Lung (tissue), 12 donors: ENCODE data around the gene E2F4. TPM values are rescaled to one million over a fixed set of nuclear protein-coding genes. Genes with fewer than 3 reads are reported as not detected.

Experiments
- ATAC-seq: fragments of 200-7000 bp; cut with Tn5 transposase; one replicate; pipeline ENCODE4 v1.9.1; 2020; ENCODE audit warnings: moderate number of reproducible peaks; ENCODE audit not compliant: insufficient read depth, low FRiP score
- DNase-seq, 3 donors: peaks; one replicate each; pipeline ENCODE4 v3.0.0-alpha.2; 2013 to 2017
- H3K27ac ChIP-seq, 2 donors: one replicate each; pipeline ENCODE4 v1.5.1; 2013; ENCODE audit warnings: mild to moderate bottlenecking in 2 of 2, moderate library complexity in 2 of 2, control low read depth in 1 of 2, inconsistent platforms in 1 of 2, low read depth in 1 of 2, low read length in 1 of 2
- H3K27me3 ChIP-seq, 3 donors: one replicate each; pipeline ENCODE4 v1.5.1; 2013; ENCODE audit warnings: low read length in 2 of 3; ENCODE audit not compliant: control insufficient read depth in 3 of 3, insufficient read depth in 3 of 3
- H3K36me3 ChIP-seq, 4 donors: one replicate each; pipeline ENCODE4 v1.5.1; 2013; ENCODE audit warnings: low read length in 4 of 4, mild to moderate bottlenecking in 1 of 4, moderate library complexity in 1 of 4; ENCODE audit not compliant: control insufficient read depth in 4 of 4, insufficient read depth in 4 of 4
- H3K4me1 ChIP-seq, 5 donors: one replicate each; pipeline ENCODE4 v1.5.1; 2013; ENCODE audit warnings: low read length in 5 of 5, mild to moderate bottlenecking in 2 of 5, moderate library complexity in 1 of 5; ENCODE audit not compliant: control insufficient read depth in 5 of 5, insufficient read depth in 5 of 5
- H3K4me3 ChIP-seq: one replicate; pipeline ENCODE4 v1.5.1; 2013; ENCODE audit warnings: mild to moderate bottlenecking, control low read depth, moderate library complexity
- H3K9ac ChIP-seq, 2 donors: one replicate each; pipeline ENCODE4 v1.5.1; 2013; ENCODE audit warnings: low read length in 2 of 2, control low read depth in 1 of 2; ENCODE audit not compliant: insufficient read depth in 1 of 2
- H3K9me3 ChIP-seq, 4 donors: one replicate each; pipeline ENCODE4 v1.5.1; 2013; ENCODE audit warnings: low read length in 3 of 4, mild to moderate bottlenecking in 1 of 4, moderate library complexity in 1 of 4; ENCODE audit not compliant: control insufficient read depth in 4 of 4, insufficient read depth in 3 of 4
- WGBS, 2 donors: extraction: QIAGEN DNeasy Blood & Tissue Kit; methylation state at CpG; one replicate each; pipeline ENCODE4 v1.1.7; 2013; 5-methylcytosine and 5-hydroxymethylcytosine counted together
- polyA plus RNA-seq, 2 donors: library from polyadenylated mRNA; stranded (reverse); fragments of 200-250 nt; gene quantifications; one replicate each; pipeline ENCODE4 v1.2.1, GENCODE V29; 2013
- total RNA-seq, 2 donors: library from RNA; depleted of rRNA in 1 of 2; stranded (reverse); fragments of >200 nt in 1 of 2; gene quantifications; one replicate each; pipeline ENCODE4 v1.2.1, GENCODE V29; 2014 to 2021
- TF ChIP-seq, protein P1 (sequence below): IDR thresholded peaks from 2 replicates; pipeline ENCODE4 v1.5.1; 2012; ENCODE audit warnings: mild to moderate bottlenecking; ENCODE audit errors: control extremely low read depth, extremely low read depth
- donor health status: control.
- donor health status: control.
- donor health status: Bipolar disorder and iron deficiency.
- donor health status: healthy.
- donor health status: DM: yes; HTN: yes; CAD: no.

The E2F4 gene
- total and polyA plus RNA-seq, 4 donors: 27.8 to 86.1 (median 56.4) TPM

DNA sequence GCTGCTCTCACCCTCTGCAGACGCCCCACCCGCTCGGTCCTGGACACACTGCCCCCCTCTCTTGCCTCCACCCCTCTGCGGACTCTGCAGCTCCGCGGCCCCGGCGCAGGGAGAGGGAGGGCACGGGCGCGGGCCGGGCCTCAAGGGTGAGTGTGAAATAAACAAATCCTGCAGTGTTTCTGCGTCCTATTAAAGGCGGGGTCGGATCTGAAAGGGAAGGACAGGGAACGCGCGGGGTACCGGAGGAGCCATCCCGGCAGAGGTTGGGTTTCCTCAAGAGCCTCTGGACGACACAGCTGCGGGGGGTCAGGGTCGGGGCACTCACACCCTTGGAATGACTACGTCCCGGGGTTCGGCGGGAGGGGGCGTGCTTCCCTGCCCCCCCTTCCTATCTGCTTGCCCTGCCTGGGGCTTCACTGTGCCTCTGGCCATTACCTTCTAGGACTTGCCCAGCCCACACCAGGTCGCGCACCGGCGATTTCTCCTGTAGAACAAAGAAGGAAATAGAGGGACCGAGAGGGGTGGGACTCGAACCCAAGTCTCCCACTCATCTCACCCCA, 27.9 kb upstream of the E2F4 start:
- 1 to 2% methylated on average over 32 to 34 of the region's 34 CpGs for WGBS, 2 donors
- TF ChIP-seq, protein P1, sequence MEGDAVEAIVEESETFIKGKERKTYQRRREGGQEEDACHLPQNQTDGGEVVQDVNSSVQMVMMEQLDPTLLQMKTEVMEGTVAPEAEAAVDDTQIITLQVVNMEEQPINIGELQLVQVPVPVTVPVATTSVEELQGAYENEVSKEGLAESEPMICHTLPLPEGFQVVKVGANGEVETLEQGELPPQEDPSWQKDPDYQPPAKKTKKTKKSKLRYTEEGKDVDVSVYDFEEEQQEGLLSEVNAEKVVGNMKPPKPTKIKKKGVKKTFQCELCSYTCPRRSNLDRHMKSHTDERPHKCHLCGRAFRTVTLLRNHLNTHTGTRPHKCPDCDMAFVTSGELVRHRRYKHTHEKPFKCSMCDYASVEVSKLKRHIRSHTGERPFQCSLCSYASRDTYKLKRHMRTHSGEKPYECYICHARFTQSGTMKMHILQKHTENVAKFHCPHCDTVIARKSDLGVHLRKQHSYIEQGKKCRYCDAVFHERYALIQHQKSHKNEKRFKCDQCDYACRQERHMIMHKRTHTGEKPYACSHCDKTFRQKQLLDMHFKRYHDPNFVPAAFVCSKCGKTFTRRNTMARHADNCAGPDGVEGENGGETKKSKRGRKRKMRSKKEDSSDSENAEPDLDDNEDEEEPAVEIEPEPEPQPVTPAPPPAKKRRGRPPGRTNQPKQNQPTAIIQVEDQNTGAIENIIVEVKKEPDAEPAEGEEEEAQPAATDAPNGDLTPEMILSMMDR: no peak
- Histone ChIP-seq H3K9me3 (peaks cover 0 to 2% (median 0%) of the 10 kb centered on the region in 4 donors), H3K27me3 (peaks cover 0 to 83% (median 62%) of the 10 kb centered on the region in 3 donors), H3K36me3 (peaks cover 0 to 5% (median 0%) of the 10 kb centered on the region in 4 donors), H3K4me3 (no peak overlapping the region), H3K27ac (no peak overlapping the region), H3K4me1 (peaks cover 0 to 40% (median 9%) of the 10 kb centered on the region in 5 donors), H3K9ac (no peak overlapping the region)
- DNase-seq: no peak
- ATAC-seq: no peak

DNA sequence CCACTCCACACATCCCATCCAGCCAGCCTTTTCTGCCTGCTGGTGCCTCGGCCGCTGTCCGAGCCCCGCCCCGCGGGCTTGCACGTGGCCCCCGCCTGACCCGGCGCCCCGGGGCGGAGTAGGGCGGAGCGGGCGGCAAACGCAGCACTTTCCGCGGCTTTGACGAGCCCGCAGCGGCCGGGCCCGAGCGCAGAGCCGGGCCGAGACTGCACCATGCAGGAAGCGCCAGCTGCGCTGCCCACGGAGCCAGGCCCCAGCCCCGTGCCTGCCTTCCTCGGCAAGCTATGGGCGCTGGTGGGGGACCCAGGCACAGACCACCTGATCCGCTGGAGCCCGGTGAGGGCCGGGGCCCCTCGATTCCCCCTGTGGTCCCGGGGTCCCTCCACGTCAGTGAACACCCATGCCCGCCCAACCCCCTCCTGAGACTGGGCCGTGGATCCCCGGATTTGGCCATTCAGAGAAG, 27.3 kb upstream of the E2F4 start, which contains the start of gene HSF4:
Gene HSF4 (plus strand): TSS at position 147 of the 463 bp plus-strand sequence. CDS start 67 bp downstream, at position 214.
- no peak within 1 kb of the TSS for H3K9ac ChIP-seq
- H3K9me3 ChIP-seq: peaks cover 0 to 2% (median 0%) of the 10 kb centered on the region in 4 donors
- TF ChIP-seq, protein P1: no peak
- peaks cover 0 to 5% (median 0%) of the 10 kb centered on the region in 4 donors for H3K36me3 ChIP-seq
- H3K4me1 ChIP-seq: peaks cover 0 to 42% (median 12%) of the 10 kb centered on the region in 5 donors
- H3K4me3 ChIP-seq: peak within 1 kb of the TSS; percentile 32
- ATAC-seq (peak; percentile 23), DNase-seq (no peak)
- 2 to 3% methylated on average over 26 to 41 of the region's 41 CpGs for whole genome bisulfite sequencing, 2 donors
- H3K27ac ChIP-seq: peak within 1 kb of the TSS in 1 of 2 donors; percentile 49
- peaks cover 0 to 81% (median 62%) of the 10 kb centered on the region in 3 donors for H3K27me3 ChIP-seq

DNA sequence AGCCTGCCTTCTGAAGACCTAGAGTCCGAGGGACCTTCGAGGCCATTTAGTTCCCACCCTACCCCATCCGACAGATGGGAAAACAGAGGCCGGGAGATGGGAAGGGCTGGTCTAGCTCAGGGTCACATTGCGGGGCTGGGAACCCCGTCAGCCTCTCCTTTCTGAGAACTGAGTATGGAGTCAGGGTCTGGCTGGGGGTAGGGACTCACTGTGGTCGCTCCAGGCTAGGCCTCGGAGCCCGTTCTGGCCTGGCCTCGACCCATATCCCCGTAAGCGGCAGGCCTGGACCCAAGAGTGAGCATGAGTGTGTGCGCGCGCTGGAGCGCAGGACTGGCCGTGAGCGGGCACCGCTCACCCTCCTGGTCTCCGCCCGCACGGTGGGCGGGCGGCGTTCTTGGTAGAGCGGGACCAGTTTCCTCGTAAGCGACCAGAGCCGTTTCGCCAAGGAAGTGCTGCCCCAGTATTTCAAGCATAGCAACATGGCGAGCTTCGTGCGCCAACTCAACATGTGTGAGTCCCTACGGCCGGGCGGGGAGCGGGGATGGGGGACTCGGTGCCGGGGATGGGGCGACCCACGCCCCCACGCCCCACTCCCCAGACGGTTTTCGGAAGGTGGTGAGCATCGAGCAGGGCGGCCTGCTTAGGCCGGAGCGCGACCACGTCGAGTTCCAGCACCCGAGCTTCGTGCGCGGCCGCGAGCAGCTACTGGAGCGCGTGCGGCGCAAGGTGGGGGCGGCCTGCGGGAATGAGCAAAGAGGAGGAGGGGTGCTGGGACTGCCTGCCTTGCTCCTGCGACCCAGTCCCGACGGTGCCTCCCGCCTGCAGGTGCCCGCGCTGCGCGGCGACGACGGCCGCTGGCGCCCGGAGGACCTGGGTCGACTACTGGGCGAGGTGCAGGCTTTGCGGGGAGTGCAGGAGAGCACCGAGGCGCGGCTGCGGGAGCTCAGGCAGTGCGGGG, 26.6 kb upstream of the E2F4 start:
- DNase-seq: no peak
- peaks cover 0 to 5% (median 0%) of the 10 kb centered on the region in 4 donors for H3K36me3 ChIP-seq
- H3K27me3 ChIP-seq: peaks cover 0 to 81% (median 59%) of the 10 kb centered on the region in 3 donors
- H3K27ac ChIP-seq: no peak overlapping the region
- no peak for ATAC-seq
- H3K9ac ChIP-seq: no peak overlapping the region
- TF ChIP-seq, protein P1: no peak
- no peak overlapping the region for H3K4me3 ChIP-seq
- H3K9me3 ChIP-seq: peaks cover 0 to 2% (median 0%) of the 10 kb centered on the region in 4 donors
- H3K4me1 ChIP-seq: peaks cover 0 to 42% (median 19%) of the 10 kb centered on the region in 5 donors
- WGBS, 2 donors: 6 to 19% methylated on average over 69 to 85 of the region's 85 CpGs
